ENCODE measurements around the gene STUM.

The STUM gene

GRCh38 chr1:226563666-226564065 is 15.1 kb downstream of the STUM start:
- no peak for DNase-seq

- DNase-seq: no peak
Observed at GRCh38 chr1:226565476-226565875, 16.9 kb downstream of the STUM start.

- DNase-seq: no peak
Observed at GRCh38 chr1:226566234-226566633, 17.7 kb downstream of the STUM start.

GRCh38 chr1:226566760-226567159 is 18.2 kb downstream of the STUM start:
- DNase-seq: no peak

GRCh38 chr1:226568077-226568831 is 19.7 kb downstream of the STUM start:
- DNase-seq: no peak

- DNase-seq: no peak
Observed at GRCh38 chr1:226568975-226569741, 20.6 kb downstream of the STUM start.

GRCh38 chr1:226569879-226570547 is 21.4 kb downstream of the STUM start:
- no peak for DNase-seq

GRCh38 chr1:226571893-226572292 is 23.3 kb downstream of the STUM start:
- no peak for DNase-seq

GRCh38 chr1:226572325-226572726 is 23.8 kb downstream of the STUM start:
- DNase-seq: no peak

GRCh38 chr1:226574044-226574443 is 25.5 kb downstream of the STUM start:
- no peak for DNase-seq

- DNase-seq: no peak
Observed at GRCh38 chr1:226574591-226575435, 26.2 kb downstream of the STUM start.

- no peak for DNase-seq
Observed at GRCh38 chr1:226575436-226575720, 26.8 kb downstream of the STUM start.

- no peak for DNase-seq
Observed at GRCh38 chr1:226575739-226576378, 27.3 kb downstream of the STUM start.

- DNase-seq: no peak
Observed at GRCh38 chr1:226576601-226577000, 28.0 kb downstream of the STUM start.

- no peak for DNase-seq
Observed at GRCh38 chr1:226577401-226578180, 29.0 kb downstream of the STUM start.

GRCh38 chr1:226578946-226579578 is 30.5 kb downstream of the STUM start:
- DNase-seq: no peak

- DNase-seq: no peak
Observed at GRCh38 chr1:226579781-226580323, 31.3 kb downstream of the STUM start.

GRCh38 chr1:226580625-226581270 is 32.2 kb downstream of the STUM start:
- no peak for DNase-seq

- no peak for DNase-seq
Observed at GRCh38 chr1:226581650-226582330, 33.2 kb downstream of the STUM start.

- no peak for DNase-seq
Observed at GRCh38 chr1:226582966-226583365, 34.4 kb downstream of the STUM start.

Data from effector CD8-positive, alpha-beta T cell (primary cell).